Kidney epithelial cell (primary cell): ENCODE data around the gene MARCHF9. TPM values are rescaled to one million over a fixed set of nuclear protein-coding genes. Genes with fewer than 3 reads are reported as not detected.

Source experiments
- DNase-seq: peaks from one replicate; pipeline ENCODE4 v3.0.0-alpha.2; 2010; ENCODE audit warnings: low read depth
- H3K27me3 ChIP-seq: 2 replicates; pipeline ENCODE4 v1.6.0; 2011; ENCODE audit warnings: low read length; ENCODE audit not compliant: control insufficient read depth, insufficient read depth
- H3K36me3 ChIP-seq: 2 replicates; pipeline ENCODE4 v1.5.1; 2011; ENCODE audit warnings: low read length; ENCODE audit not compliant: control insufficient read depth, insufficient read depth
- H3K4me3 ChIP-seq: 2 replicates; pipeline ENCODE4 v1.5.1; 2011; ENCODE audit warnings: low read depth, mild to moderate bottlenecking, control low read depth, low read length
- CTCF ChIP-seq: IDR thresholded peaks from 2 replicates; pipeline ENCODE4 v1.5.1; 2011; ENCODE audit warnings: mild to moderate bottlenecking, moderate library complexity, low read length, control low read depth, inconsistent platforms; ENCODE audit not compliant: insufficient read depth, poor library complexity, severe bottlenecking
- total RNA-seq: library from RNA; depleted of rRNA; stranded (reverse); fragments of >200 nt; gene quantifications from 2 replicates; pipeline ENCODE4 v1.2.3, GENCODE V29; 2015

MARCHF9 gene
- total RNA-seq, 1 donor from 2014 or later: 16.7 TPM

DNA sequence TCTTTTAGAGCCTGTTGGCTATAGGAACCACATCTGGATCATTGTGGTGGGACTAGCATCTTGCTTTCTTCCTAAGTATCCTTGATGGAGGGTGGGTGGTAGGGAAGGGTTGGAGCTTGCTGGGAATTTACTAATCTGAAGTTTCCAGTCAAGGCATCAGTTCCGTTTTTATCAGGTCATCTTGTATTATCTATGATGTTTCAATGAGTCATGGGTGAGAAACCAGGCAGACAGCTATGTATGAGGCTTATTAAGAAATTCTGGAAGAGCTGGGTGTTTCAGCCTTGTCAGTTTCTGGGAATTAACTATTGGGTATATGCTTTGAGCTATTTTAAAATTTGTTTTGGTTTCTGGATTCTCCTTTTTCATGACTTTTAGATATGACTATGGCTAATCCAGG is 39.0 kb downstream of the MARCHF9 start:
- Histone ChIP-seq H3K4me3 (no peak overlapping the region), H3K27me3 (no peaks in the 10 kb centered on the region), H3K36me3 (no peaks in the 10 kb centered on the region)
- DNase-seq: no peak
- TF ChIP-seq CTCF: no peak

- no peaks in the 10 kb centered on the region for H3K36me3 ChIP-seq
- H3K27me3 ChIP-seq: no peaks in the 10 kb centered on the region
- H3K4me3 ChIP-seq: no peak overlapping the region
- TF ChIP-seq CTCF: no peak
- DNase-seq: no peak
Observed at GRCh38 chr12:57795354-57795753, 40.5 kb downstream of the MARCHF9 start.

- TF ChIP-seq CTCF: no peak
- no peak for DNase-seq
- Histone ChIP-seq H3K27me3 (no peaks in the 10 kb centered on the region), H3K4me3 (no peak overlapping the region), H3K36me3 (no peaks in the 10 kb centered on the region)
Observed at GRCh38 chr12:57796996-57797395, 42.1 kb downstream of the MARCHF9 start.

- no peak for TF ChIP-seq CTCF
- no peak for DNase-seq
- no peak overlapping the region for H3K4me3 ChIP-seq
- no peaks in the 10 kb centered on the region for H3K36me3 ChIP-seq
- H3K27me3 ChIP-seq: no peaks in the 10 kb centered on the region
Observed at GRCh38 chr12:57797933-57798332, 43.0 kb downstream of the MARCHF9 start.

DNA sequence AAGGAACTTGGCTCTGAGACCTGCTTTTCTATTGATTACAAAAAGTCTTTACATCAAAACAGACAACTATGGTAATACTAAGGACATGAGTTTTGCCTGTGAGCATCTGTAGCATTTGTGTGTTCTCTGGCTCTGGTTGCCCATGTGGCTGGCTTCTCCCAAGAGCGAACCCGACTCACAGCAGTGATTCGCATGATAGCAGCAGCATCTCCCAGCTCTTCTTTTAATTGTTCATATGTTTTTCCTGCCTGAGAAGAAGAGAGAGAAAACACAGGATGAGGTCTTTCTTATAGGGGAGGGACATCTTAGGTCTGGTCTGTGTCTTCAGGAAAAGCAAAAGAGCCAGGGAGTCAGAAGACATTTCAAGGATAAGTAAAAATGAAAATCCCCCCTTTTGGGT is 46.1 kb downstream of the MARCHF9 start:
- no peak for TF ChIP-seq CTCF
- no peak overlapping the region for H3K4me3 ChIP-seq
- no peaks in the 10 kb centered on the region for H3K36me3 ChIP-seq
- no peaks in the 10 kb centered on the region for H3K27me3 ChIP-seq
- DNase-seq: no peak

GRCh38 chr12:57802607-57803006 is 47.7 kb downstream of the MARCHF9 start:
- H3K4me3 ChIP-seq: no peak overlapping the region
- TF ChIP-seq CTCF: no peak
- H3K27me3 ChIP-seq: no peaks in the 10 kb centered on the region
- no peak for DNase-seq
- H3K36me3 ChIP-seq: no peaks in the 10 kb centered on the region
